Activated T-cell treated with anti-CD3 and anti-CD28 coated beads for 24 hours (primary cell): Measurements from ENCODE around the gene TRRAP.

Experiments
- DNase-seq: peaks from one replicate; pipeline ENCODE4 v3.0.0-alpha.2; 2020; ENCODE audit warnings: low read depth

TRRAP gene

DNA sequence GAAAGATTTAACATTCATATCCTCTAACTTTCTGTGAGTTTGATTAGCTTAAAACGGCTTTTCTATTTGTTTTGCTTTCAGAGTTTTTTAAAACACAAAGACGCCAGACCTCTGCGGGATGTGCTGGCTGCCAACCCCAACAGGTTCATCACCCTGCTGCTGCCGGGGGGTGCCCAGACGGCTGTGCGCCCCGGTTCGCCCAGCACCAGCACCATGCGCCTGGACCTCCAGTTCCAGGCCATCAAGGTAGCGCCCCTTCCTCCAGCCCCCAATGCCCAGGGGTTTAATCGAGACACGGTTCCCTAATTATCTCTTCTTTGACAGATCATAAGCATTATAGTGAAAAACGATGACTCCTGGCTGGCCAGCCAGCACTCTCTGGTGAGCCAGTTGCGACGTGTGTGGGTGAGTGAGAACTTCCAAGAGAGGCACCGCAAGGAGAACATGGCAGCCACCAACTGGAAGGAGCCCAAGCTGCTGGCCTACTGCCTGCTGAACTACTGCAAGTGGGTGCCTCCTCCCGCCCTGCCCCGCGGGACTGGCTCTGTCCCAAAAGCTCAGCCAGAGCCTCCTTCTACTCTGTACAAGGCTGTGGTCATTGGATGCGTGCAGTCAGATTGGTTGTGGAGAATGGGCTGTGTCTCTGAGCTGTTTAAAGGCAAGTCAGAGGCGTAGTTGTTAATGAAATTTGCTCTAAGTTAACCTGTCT is 71.2 kb downstream of the TRRAP start:
- DNase-seq = no peak

DNA sequence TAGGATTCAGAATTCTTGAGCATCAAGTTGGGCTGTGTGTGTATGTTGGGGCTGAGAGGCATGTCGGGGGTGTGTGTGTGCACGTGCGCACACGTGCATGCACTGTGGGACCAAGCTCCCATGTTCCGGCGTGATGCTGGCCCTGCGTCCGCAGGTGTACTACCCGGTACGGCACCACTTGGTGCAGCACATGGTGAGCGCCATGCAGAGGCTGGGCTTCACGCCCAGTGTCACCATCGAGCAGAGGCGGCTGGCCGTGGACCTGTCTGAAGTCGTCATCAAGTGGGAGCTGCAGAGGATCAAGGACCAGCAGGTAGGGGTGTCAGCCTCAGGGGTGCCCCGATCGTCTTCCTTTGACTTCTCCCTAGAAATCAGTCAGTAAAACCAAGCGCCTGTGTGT is 77.7 kb downstream of the TRRAP start:
- DNase-seq = no peak

DNA sequence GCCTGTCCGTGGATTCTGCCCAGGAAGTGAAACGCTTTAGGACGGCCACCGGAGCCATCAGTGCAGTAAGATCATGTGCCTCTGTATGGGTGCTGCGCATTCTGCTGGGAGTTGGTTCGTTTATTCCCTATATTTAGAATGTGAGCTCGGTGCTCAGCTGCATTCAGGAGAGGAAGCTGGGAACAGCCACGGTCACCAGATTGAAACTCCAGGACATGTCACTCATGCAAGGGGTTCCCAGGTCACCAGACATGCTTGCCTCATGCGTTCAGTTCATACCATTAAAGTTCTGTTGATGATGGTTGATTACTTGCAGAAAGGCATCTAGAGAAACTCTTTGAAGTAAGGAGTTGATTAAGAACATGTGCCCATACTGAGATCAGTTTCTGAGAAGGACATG is 78.1 kb downstream of the TRRAP start:
- no peak for DNase-seq

DNA sequence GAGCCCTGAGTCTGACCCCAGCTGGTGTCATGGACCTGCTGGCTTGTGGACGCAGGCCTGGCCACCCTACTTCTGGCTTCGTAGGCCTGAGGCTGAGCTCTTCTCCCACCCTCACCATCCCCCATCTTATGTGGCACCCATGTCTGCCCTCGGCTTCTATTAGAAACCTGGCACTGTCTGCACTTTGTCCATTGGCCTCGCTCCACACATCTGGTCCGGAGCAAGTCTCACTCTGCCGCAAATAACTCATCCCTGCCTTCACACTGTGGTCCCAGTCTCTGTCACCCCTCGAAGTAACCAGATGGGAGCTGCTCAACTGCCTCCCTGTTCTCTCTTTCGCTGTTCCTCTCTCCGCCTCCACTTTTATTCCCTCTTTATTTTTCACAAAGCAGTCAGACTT is 78.6 kb downstream of the TRRAP start:
- no peak for DNase-seq

- DNase-seq = no peak
Observed at GRCh38 chr7:98957766-98958165, 79.4 kb downstream of the TRRAP start.

- DNase-seq = no peak
Observed at GRCh38 chr7:98958968-98959367, 80.6 kb downstream of the TRRAP start.

- DNase-seq = no peak
Observed at GRCh38 chr7:98963305-98963704, 85.0 kb downstream of the TRRAP start.

DNA sequence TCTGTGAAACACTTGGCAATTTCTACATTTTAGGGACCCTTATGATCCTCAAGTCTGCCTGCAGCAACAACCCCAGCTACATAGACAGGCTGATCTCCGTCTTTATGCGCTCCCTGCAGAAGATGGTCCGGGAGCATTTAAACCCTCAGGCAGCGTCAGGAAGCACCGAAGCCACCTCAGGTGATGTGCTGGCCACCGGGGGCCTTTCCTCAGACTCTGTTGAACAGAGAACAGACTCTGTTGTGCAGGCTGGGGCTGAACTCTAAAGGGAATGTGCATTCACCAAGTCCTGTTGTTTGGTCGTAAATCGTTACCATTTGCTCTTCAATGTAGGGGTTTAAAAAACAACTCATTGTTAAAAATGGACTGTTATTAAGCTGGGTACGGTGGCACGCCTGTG is 86.3 kb downstream of the TRRAP start:
- no peak for DNase-seq

DNA sequence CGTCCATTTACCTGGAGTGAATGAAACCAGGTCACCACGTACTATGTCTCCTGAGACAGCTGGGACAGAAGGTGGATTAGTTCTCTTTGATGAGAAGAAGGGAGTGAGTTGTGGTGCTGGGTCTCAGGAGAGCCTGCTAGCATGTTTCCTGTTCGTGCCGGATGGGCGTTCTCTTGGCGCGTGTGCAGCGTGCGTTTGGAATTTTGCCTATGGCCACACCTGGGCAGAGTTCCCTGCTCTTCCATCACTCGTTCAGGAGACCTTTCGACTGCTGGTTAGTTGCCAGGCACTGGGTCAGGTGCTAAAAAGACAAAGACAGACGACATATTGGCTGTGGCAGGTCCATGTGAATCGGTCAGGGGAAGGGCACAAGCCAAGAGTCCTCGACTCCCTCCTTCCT is 90.3 kb downstream of the TRRAP start:
- no peak for DNase-seq

DNA sequence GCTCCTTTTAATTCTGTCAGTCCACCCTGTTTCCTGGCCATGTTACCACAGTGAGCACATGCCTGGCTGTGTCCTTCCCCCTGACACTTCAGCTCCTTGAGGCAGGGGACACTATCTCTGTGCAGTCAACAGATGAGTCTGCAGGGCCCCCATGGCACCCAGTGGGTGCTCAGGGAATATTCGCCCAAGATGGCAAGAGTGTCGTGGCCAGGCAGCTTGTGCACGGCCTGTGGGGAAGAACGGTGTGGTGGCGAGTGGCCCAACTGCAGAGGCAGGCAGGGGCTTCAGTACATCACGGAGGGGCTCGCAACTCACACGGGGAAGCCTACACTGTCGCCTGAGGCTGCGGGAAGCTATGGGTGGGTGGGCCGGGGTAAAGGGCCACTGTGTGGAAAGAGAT is 91.1 kb downstream of the TRRAP start:
- DNase-seq = no peak

- DNase-seq = no peak
Observed at GRCh38 chr7:98970016-98970615, 91.8 kb downstream of the TRRAP start.

DNA sequence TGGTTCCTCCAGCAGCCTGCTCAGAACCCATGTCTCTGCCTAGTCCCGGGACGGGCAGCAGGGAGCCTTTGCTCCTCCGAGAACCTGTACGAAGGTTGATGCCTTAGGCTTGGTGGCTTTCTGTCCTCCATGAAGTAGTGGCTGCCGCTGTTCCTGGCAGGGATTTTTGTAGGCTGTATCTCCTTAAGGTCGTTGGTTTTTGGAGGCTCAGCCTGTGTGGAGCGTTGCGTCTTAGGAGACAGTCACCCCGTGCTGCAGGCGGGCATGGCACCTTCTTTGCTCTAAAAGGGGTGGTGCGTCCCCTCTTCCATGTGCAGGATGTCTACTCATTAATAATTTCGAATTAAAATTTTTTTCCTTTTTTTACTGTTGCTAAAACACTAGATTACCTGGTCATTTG is 92.5 kb downstream of the TRRAP start:
- DNase-seq = no peak

DNA sequence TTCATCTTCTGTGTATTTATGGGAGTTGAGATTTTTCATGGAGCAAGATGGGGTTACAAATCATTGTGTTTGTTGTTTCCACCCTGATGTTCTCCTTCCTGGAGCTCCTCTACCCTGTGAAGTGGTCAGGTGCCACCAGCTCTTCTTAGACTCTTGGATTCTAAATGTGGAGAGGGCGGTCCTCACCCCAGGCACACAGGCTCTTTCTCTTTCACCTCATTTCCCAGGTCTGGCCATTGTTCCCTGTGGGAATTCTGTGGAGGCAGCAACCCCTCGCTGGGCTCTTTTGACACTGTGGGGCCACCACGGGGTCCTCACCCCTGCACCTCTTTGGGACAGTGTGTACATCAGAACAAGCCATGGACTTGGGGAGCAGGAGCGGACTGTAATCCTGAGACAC is 95.9 kb downstream of the TRRAP start:
- no peak for DNase-seq

- no peak for DNase-seq
Observed at GRCh38 chr7:98974906-98975816, 96.8 kb downstream of the TRRAP start.

GRCh38 chr7:98976396-98977185 is 98.3 kb downstream of the TRRAP start:
- no peak for DNase-seq

DNA sequence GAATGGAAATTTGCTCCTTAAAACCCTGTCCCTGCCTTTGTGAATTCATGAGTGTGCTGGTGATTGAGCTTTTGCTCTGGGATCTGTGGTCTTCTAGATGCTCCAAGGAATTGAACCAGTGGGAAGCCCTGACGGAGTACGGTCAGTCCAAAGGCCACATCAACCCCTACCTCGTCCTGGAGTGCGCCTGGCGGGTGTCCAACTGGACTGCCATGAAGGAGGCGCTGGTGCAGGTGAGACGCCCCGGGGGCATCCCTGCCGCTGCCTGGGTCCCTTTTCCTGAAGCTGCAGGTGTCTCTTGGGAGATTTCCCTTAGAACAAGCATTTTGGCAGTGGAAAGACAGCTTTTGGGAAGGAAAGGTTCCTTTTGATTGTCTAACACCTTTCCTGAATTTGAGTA is 100.3 kb downstream of the TRRAP start:
- DNase-seq = no peak

GRCh38 chr7:98981701-98982100 is 103.4 kb downstream of the TRRAP start:
- no peak for DNase-seq

- DNase-seq = no peak
Observed at GRCh38 chr7:98982686-98983085, 104.4 kb downstream of the TRRAP start.

DNA sequence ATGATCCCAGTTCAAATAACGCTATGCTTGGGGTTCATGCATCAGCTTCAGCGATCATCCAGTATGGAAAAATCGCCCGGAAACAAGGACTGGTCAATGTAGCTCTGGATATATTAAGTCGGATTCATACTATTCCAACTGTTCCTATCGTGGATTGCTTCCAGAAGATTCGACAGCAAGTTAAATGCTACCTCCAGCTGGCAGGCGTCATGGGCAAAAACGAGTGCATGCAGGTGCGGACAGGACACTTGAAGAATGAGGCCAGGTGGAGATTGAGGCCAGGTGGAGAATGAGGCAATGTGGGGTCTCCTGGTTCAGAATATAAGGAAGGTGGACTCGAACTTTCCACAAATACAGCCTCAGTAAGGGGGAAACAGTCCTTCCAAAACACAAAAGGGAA is 105.8 kb downstream of the TRRAP start:
- no peak for DNase-seq

DNA sequence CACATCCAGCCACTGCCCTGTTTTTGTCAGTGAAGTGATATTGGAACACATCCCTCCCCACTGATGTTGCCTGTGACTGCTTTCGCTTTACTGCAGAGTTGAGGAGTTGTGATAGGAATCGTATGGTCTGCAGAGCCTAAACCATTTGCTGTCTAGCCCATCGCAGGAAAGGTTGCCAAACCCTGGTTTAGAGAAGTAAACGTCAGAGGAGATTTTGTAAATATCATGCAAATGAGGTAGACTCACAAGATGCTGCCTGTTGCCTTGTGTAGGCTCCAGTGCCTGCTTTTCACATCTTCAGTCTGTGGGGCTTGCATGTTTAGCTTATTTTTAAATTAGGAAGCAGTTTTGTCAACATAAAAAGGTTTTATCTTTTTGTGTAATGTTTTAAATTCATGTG is 107.1 kb downstream of the TRRAP start:
- no peak for DNase-seq

GRCh38 chr7:98985945-98986344 is 107.6 kb downstream of the TRRAP start:
- no peak for DNase-seq

DNA sequence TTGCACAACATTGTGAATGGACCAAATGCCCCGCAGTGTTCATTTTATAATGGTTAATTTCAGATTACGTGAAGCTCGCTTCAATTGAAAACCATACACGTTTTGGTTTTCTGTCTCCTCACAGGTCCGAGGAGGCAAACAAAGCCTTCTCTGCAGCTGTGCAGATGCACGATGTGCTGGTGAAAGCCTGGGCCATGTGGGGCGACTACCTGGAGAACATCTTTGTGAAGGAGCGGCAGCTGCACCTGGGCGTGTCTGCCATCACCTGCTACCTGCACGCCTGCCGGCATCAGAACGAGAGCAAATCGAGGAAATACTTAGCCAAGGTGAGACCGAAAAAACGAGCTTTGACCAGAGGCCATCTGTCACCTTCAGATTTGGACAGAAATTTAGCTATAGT is 110.3 kb downstream of the TRRAP start:
- DNase-seq = no peak
